CD1c-positive myeloid dendritic cell (primary cell): ENCODE results near the gene BEND3.

ENCODE experiments used
- DNase-seq: peaks from one replicate; pipeline ENCODE4 v3.0.0-alpha.2; 2016; ENCODE audit errors: extremely low spot score

The BEND3 gene

GRCh38 chr6:107083047-107083768 lies 32.1 kb downstream of the BEND3 start:
- DNase-seq: no peak

GRCh38 chr6:107082045-107082444 lies 33.3 kb downstream of the BEND3 start:
- no peak for DNase-seq

- DNase-seq: no peak
Measured at GRCh38 chr6:107080036-107080435, 35.3 kb downstream of the BEND3 start.

- no peak for DNase-seq
Measured at GRCh38 chr6:107079429-107079828, 35.9 kb downstream of the BEND3 start.

GRCh38 chr6:107077710-107078109 lies 37.6 kb downstream of the BEND3 start:
- DNase-seq: no peak

GRCh38 chr6:107075951-107076381 lies 39.3 kb downstream of the BEND3 start:
- DNase-seq: peak; percentile 2

GRCh38 chr6:107070686-107071085 lies 44.6 kb downstream of the BEND3 start:
- no peak for DNase-seq

- no peak for DNase-seq
Measured at GRCh38 chr6:107069631-107070548, 45.4 kb downstream of the BEND3 start.

- DNase-seq: no peak
Measured at GRCh38 chr6:107068691-107069630, 46.4 kb downstream of the BEND3 start.

- DNase-seq: no peak
Measured at GRCh38 chr6:107066697-107067659, 48.3 kb downstream of the BEND3 start.

- DNase-seq: peak; percentile 41
Measured at GRCh38 chr6:107064579-107065065, 50.7 kb downstream of the BEND3 start.

GRCh38 chr6:107062691-107063090 lies 52.6 kb downstream of the BEND3 start:
- DNase-seq: no peak

GRCh38 chr6:107061125-107062020 lies 53.9 kb downstream of the BEND3 start:
- DNase-seq: no peak

GRCh38 chr6:107060704-107061103 lies 54.6 kb downstream of the BEND3 start:
- DNase-seq: no peak

- no peak for DNase-seq
Measured at GRCh38 chr6:107059606-107060005, 55.7 kb downstream of the BEND3 start.

GRCh38 chr6:107057679-107058078 lies 57.6 kb downstream of the BEND3 start:
- DNase-seq: no peak

GRCh38 chr6:107056796-107057195 lies 58.5 kb downstream of the BEND3 start:
- DNase-seq: no peak

GRCh38 chr6:107047807-107048206 lies 67.5 kb downstream of the BEND3 start:
- no peak for DNase-seq
